H9 (cell line): ENCODE data around the gene CLEC10A. TPM values are rescaled to one million over a fixed set of nuclear protein-coding genes. Genes with fewer than 3 reads are reported as not detected.

Experiments used
- DNase-seq: peaks from one replicate; pipeline ENCODE4 v3.0.0-alpha.2; 2017
- H2AFZ ChIP-seq: one replicate; pipeline ENCODE4 v1.6.1; 2013; ENCODE audit warnings: mild to moderate bottlenecking, low read length, control low read depth, moderate library complexity
- H2AK5ac ChIP-seq: 2 replicates; pipeline ENCODE4 v1.6.1; 2013; ENCODE audit warnings: low read length, control low read depth, mixed read lengths; ENCODE audit not compliant: insufficient read length
- H2BK120ac ChIP-seq: one replicate; pipeline ENCODE4 v1.6.1; 2013; ENCODE audit warnings: low read depth, mild to moderate bottlenecking, low read length, control low read depth, inconsistent platforms; ENCODE audit not compliant: poor library complexity, severe bottlenecking
- H2BK12ac ChIP-seq: 2 replicates; pipeline ENCODE4 v1.6.1; 2013; ENCODE audit warnings: low read length, control low read depth, mixed read lengths, low read depth; ENCODE audit not compliant: insufficient read length
- H2BK15ac ChIP-seq: 2 replicates; pipeline ENCODE4 v1.6.1; 2013; ENCODE audit warnings: low read depth, low read length, control low read depth
- H2BK20ac ChIP-seq: one replicate; pipeline ENCODE4 v1.6.1; 2013; ENCODE audit warnings: low read depth, mild to moderate bottlenecking, low read length, control low read depth, inconsistent platforms; ENCODE audit not compliant: poor library complexity, severe bottlenecking
- H2BK5ac ChIP-seq: 2 replicates; pipeline ENCODE4 v1.6.1; 2013; ENCODE audit warnings: low read length, control low read depth, mixed read lengths; ENCODE audit not compliant: insufficient read length
- H3K14ac ChIP-seq: 2 replicates; pipeline ENCODE4 v1.6.1; 2013; ENCODE audit warnings: low read length, control low read depth; ENCODE audit not compliant: insufficient read depth
- H3K18ac ChIP-seq: 2 replicates; pipeline ENCODE4 v1.6.1; 2013; ENCODE audit warnings: low read depth, mild to moderate bottlenecking, mixed read lengths, low read length, control low read depth; ENCODE audit not compliant: insufficient read length
- H3K23ac ChIP-seq: 2 replicates; pipeline ENCODE4 v1.6.1; 2013; ENCODE audit warnings: low read length, control low read depth, mixed read lengths, low read depth; ENCODE audit not compliant: insufficient read length
- H3K23me2 ChIP-seq: 2 replicates; pipeline ENCODE4 v1.6.1; 2013; ENCODE audit warnings: low read depth, mild to moderate bottlenecking, mixed read lengths, low read length, control low read depth; ENCODE audit not compliant: insufficient read length, poor library complexity, severe bottlenecking
- H3K27ac ChIP-seq: 2 replicates; pipeline ENCODE4 v1.5.1; 2013; ENCODE audit warnings: low read length, control low read depth, mixed read lengths, low read depth; ENCODE audit not compliant: insufficient read length
- H3K27me3 ChIP-seq: 2 replicates; pipeline ENCODE4 v1.6.1; 2013; ENCODE audit warnings: low read length, control low read depth, inconsistent platforms; ENCODE audit not compliant: insufficient read depth
- H3K4ac ChIP-seq: 2 replicates; pipeline ENCODE4 v1.6.1; 2013; ENCODE audit warnings: low read depth, mild to moderate bottlenecking, control low read depth, inconsistent platforms, low read length, moderate library complexity
- H3K4me1 ChIP-seq: 2 replicates; pipeline ENCODE4 v1.6.1; 2013; ENCODE audit warnings: low read length, control low read depth, inconsistent platforms; ENCODE audit not compliant: insufficient read depth
- H3K4me2 ChIP-seq: 2 replicates; pipeline ENCODE4 v1.6.1; 2013; ENCODE audit warnings: low read length, control low read depth, mixed read lengths; ENCODE audit not compliant: insufficient read length, insufficient read depth
- H3K56ac ChIP-seq: 2 replicates; pipeline ENCODE4 v1.6.1; 2013; ENCODE audit warnings: low read depth, mild to moderate bottlenecking, mixed read lengths, low read length, control low read depth; ENCODE audit not compliant: insufficient read length
- H3K79me1 ChIP-seq: 2 replicates; pipeline ENCODE4 v1.6.1; 2013; ENCODE audit warnings: low read depth, mild to moderate bottlenecking, moderate library complexity, low read length, control low read depth, inconsistent platforms; ENCODE audit not compliant: insufficient read depth, poor library complexity, severe bottlenecking
- H3K79me2 ChIP-seq: 2 replicates; pipeline ENCODE4 v1.6.1; 2013; ENCODE audit warnings: low read length, control low read depth, inconsistent platforms; ENCODE audit not compliant: insufficient read depth
- H3K9ac ChIP-seq: 2 replicates; pipeline ENCODE4 v1.6.1; 2013; ENCODE audit warnings: low read length, control low read depth, mixed read lengths; ENCODE audit not compliant: insufficient read length; ENCODE audit errors: extremely low read depth
- H3K9me3 ChIP-seq: one replicate; pipeline ENCODE4 v1.6.1; 2013; ENCODE audit warnings: low read depth, low read length, inconsistent platforms; ENCODE audit not compliant: control insufficient read depth
- H3T11ph ChIP-seq: one replicate; pipeline ENCODE4 v1.6.1; 2013; ENCODE audit warnings: mild to moderate bottlenecking, low read length, control low read depth, inconsistent platforms
- H4K20me1 ChIP-seq: one replicate; pipeline ENCODE4 v1.6.1; 2013; ENCODE audit not compliant: control insufficient read depth, insufficient read length, insufficient read depth
- H4K5ac ChIP-seq: 2 replicates; pipeline ENCODE4 v1.6.1; 2013; ENCODE audit warnings: low read depth, mild to moderate bottlenecking, mixed read lengths, low read length, control low read depth; ENCODE audit not compliant: insufficient read length
- H4K8ac ChIP-seq: replicated peaks from 2 replicates; pipeline ENCODE4 v1.6.1; 2013; ENCODE audit warnings: low read length, control low read depth, mixed read lengths, low read depth; ENCODE audit not compliant: insufficient read length
- H4K91ac ChIP-seq: 2 replicates; pipeline ENCODE4 v1.6.1; 2013; ENCODE audit warnings: low read depth, mild to moderate bottlenecking, moderate library complexity, mixed read lengths, low read length, control low read depth; ENCODE audit not compliant: insufficient read length
- H3K27ac Mint-ChIP-seq, 3 experiments: 2 replicates in 2 of 3; 3 replicates in 1 of 3; pipeline ENCODE4 v1.8.0; 2020 to 2021; ENCODE audit warnings: mixed read lengths in 3 of 3, mild to moderate bottlenecking in 1 of 3, moderate library complexity in 1 of 3
- H3K27me3 Mint-ChIP-seq: 2 replicates; pipeline ENCODE4 v1.8.0; 2021; ENCODE audit warnings: low read depth, mild to moderate bottlenecking, moderate library complexity, mixed read lengths
- H3K36me3 Mint-ChIP-seq, 3 experiments: 2 replicates in 2 of 3; 3 replicates in 1 of 3; pipeline ENCODE4 v1.8.0; 2020 to 2021; ENCODE audit warnings: low read depth in 3 of 3, mixed read lengths in 3 of 3; ENCODE audit not compliant: insufficient read depth in 1 of 3
- H3K4me1 Mint-ChIP-seq, 2 experiments: 2 replicates each; pipeline ENCODE4 v1.8.0; 2020; ENCODE audit warnings: mixed read lengths in 2 of 2
- H3K4me3 Mint-ChIP-seq, 2 experiments: 2 replicates in 1 of 2; 3 replicates in 1 of 2; pipeline ENCODE4 v1.8.0; 2020 to 2021; ENCODE audit warnings: mild to moderate bottlenecking in 2 of 2, mixed read lengths in 2 of 2, moderate library complexity in 1 of 2
- H3K9me3 Mint-ChIP-seq, 2 experiments: 2 replicates in 1 of 2; 3 replicates in 1 of 2; pipeline ENCODE4 v1.8.0; 2020; ENCODE audit warnings: mild to moderate bottlenecking in 2 of 2, mixed read lengths in 2 of 2, moderate library complexity in 1 of 2
- WGBS: extraction: QIAGEN DNeasy Blood & Tissue Kit; methylation state at CpG from one replicate; pipeline ENCODE4 v1.1.7; 2013; ENCODE audit warnings: missing lambda C conversion rate, low lambda C conversion rate, mixed read lengths; ENCODE audit not compliant: insufficient read length; ENCODE audit errors: extremely low coverage; 5-methylcytosine and 5-hydroxymethylcytosine counted together
- total RNA-seq: library from RNA; stranded (reverse); gene quantifications from 2 replicates; pipeline ENCODE4 v1.2.1, GENCODE V29; 2021
- TF ChIP-seq, protein P1 (sequence below): fragments of 200-600 bp; sonication (generic); conservative IDR thresholded peaks from 3 replicates; pipeline ENCODE4 v1.8.0; 2021; ENCODE audit warnings: antibody characterized with exemption, mild to moderate bottlenecking

CLEC10A gene
- total RNA-seq, 1 experiment from 2014 or later = not detected

DNA sequence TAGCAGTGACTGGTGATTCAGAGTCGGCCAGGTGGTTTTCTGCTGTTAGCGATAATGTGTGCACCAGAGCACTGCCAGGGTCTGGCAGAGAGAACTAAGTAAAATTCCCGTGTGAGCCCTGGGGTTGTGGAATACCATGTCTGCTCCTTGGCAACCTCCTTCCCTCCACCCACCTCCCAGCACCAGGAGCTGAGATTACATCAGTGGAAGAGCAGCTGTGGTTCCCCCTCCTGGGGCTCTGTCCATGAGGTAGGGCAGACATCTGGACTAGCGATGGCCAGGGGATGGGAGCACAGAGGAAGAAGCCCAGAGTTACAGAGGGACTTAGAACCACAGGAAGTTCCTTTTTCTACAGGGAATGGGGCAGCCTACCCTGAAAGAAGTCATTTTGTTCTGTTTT, 15.8 kb downstream of the CLEC10A start:
- H3K4me1 ChIP-seq = no peaks in the 10 kb centered on the region
- Mint-ChIP-seq H3K4me3 (no peak overlapping the region), H3K9me3 (peaks cover 25% of the 10 kb centered on the region in 2 experiments), H3K27ac (peak overlapping the region in 1 of 3 experiments; percentile 34; a peak in 1 of 7 replicates), H3K4me1 (peaks cover 3 to 4% of the 10 kb centered on the region in 2 experiments; a peak in 3 of 4 replicates), H3K36me3 (peaks cover 4 to 10% (median 6%) of the 10 kb centered on the region in 3 experiments; a peak in 5 of 7 replicates), H3K27me3 (peaks cover 43% of the 10 kb centered on the region)
- no peaks in the 10 kb centered on the region for H3K27me3 ChIP-seq
- no peak overlapping the region for H3K14ac ChIP-seq
- H4K8ac ChIP-seq = no peak overlapping the region
- H4K91ac ChIP-seq = no peak overlapping the region
- H3K18ac ChIP-seq = no peak overlapping the region
- H3K9me3 ChIP-seq = no peaks in the 10 kb centered on the region
- H3K79me1 ChIP-seq = no peaks in the 10 kb centered on the region
- no peaks in the 10 kb centered on the region for H3K23me2 ChIP-seq
- H3K4me2 ChIP-seq = no peak overlapping the region
- no peak overlapping the region for H2AFZ ChIP-seq
- H3K9ac ChIP-seq = no peak overlapping the region
- H3T11ph ChIP-seq = no peak overlapping the region
- DNase-seq = no peak
- no CpG with 5 or more reads among the region's 4 CpGs for WGBS
- H3K27ac ChIP-seq = no peak overlapping the region
- no peak overlapping the region for H2AK5ac ChIP-seq
- H3K79me2 ChIP-seq = no peaks in the 10 kb centered on the region
- no peak overlapping the region for H3K4ac ChIP-seq
- H2BK12ac ChIP-seq = no peak overlapping the region
- H2BK15ac ChIP-seq = no peak overlapping the region
- H3K56ac ChIP-seq = no peak overlapping the region
- no peak overlapping the region for H2BK120ac ChIP-seq
- TF ChIP-seq, protein P1, sequence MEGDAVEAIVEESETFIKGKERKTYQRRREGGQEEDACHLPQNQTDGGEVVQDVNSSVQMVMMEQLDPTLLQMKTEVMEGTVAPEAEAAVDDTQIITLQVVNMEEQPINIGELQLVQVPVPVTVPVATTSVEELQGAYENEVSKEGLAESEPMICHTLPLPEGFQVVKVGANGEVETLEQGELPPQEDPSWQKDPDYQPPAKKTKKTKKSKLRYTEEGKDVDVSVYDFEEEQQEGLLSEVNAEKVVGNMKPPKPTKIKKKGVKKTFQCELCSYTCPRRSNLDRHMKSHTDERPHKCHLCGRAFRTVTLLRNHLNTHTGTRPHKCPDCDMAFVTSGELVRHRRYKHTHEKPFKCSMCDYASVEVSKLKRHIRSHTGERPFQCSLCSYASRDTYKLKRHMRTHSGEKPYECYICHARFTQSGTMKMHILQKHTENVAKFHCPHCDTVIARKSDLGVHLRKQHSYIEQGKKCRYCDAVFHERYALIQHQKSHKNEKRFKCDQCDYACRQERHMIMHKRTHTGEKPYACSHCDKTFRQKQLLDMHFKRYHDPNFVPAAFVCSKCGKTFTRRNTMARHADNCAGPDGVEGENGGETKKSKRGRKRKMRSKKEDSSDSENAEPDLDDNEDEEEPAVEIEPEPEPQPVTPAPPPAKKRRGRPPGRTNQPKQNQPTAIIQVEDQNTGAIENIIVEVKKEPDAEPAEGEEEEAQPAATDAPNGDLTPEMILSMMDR = no peak
- no peak overlapping the region for H4K5ac ChIP-seq
- no peak overlapping the region for H2BK5ac ChIP-seq
- H2BK20ac ChIP-seq = no peak overlapping the region
- H4K20me1 ChIP-seq = no peaks in the 10 kb centered on the region
- no peak overlapping the region for H3K23ac ChIP-seq
